Measurements from ENCODE around the gene ASTN2. TPM values are rescaled to one million over a fixed set of nuclear protein-coding genes. Genes with fewer than 3 reads are reported as not detected.
A peak's percentile ranks its signal among the peaks of the same experiment; 100 is the strongest.
"Not testable (repeated sequence)": the region's sequence is repeated elsewhere in the genome, so short reads cannot be mapped to it uniquely, and the experiment has no call there.

The ASTN2 gene
- total RNA-seq, 1 experiment from 2014 or later: 25.2 TPM

GRCh38 chr9:116692616-116693015 is 722.2 kb downstream of the ASTN2 start:
- DNase-seq (ENCODE audit: low spot score): no peak
- in situ Hi-C loops (cut with HindIII; ENCODE audit: low sequenced_read_pairs): no loop called here

DNA sequence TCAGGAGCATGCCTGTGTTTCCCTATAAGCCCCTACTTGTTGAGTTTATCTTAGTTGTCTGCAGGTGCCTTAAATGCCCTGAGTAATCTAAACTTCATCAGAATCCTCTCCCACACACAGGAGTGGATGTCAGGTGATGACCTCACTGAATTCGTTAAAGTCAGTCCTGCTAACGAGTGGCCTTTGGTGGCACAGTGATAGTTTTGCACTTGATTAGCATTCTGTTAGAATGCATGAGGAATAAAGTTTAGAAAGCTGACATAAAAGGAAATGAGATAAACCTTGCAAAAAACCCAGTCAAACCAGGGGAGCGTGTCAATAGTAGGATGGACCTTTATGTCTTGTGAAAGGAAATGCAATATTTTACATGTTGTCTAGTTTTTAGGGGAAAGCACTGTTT is 723.2 kb downstream of the ASTN2 start:
- in situ Hi-C loops (cut with HindIII; ENCODE audit: low sequenced_read_pairs): no loop called here
- no peak for DNase-seq (ENCODE audit: low spot score)

DNA sequence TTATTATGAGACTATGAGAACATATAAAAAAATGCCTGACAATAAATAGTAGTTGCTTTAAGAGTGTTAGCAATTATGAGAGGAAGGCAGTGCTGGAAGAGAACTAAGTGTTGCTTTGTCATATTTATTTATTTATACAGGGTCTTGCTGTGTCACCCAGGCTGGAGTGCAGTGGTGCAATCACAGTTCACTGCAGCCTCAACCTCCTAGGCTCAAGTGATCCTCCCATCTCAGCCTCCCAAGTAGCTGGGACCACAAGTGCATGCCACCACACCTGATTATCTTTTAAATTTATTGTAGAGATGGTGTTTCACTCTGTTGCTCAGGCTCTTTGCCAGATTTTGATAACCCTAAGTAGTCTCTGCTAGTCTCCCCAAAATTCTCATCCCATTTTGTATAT is 724.1 kb downstream of the ASTN2 start:
- DNase-seq (ENCODE audit: low spot score); in situ Hi-C loops (cut with HindIII; ENCODE audit: low sequenced_read_pairs): not testable (repeated sequence)

DNA sequence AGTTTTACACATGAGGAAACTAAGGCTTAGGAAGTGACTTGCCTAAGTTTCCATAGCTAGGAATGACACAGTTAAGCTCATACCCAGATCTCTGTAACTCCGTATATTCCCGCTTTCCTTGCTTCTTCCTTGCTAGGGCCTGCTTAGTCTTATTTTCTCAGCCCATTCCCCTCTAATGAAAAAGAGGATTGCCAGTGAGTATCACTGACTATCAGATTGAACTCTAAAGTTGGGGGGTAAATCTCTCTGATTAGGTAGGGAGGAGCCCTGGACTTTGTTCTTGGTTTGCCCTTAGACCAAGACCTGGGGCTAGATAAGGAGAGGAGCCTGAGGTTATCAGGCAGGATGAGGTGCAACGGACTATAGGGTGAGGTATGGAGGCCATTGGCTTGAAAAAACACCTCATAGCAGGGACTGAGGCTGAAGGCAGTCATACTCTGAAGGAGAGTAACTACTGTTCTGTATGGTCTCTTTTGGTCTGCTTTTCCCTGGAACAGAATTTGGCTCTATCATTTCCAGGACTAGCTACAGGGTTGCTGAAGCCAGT is 725.3 kb downstream of the ASTN2 start:
- in situ Hi-C loops (cut with HindIII; ENCODE audit: low sequenced_read_pairs): no loop called here
- DNase-seq (ENCODE audit: low spot score): no peak

DNA sequence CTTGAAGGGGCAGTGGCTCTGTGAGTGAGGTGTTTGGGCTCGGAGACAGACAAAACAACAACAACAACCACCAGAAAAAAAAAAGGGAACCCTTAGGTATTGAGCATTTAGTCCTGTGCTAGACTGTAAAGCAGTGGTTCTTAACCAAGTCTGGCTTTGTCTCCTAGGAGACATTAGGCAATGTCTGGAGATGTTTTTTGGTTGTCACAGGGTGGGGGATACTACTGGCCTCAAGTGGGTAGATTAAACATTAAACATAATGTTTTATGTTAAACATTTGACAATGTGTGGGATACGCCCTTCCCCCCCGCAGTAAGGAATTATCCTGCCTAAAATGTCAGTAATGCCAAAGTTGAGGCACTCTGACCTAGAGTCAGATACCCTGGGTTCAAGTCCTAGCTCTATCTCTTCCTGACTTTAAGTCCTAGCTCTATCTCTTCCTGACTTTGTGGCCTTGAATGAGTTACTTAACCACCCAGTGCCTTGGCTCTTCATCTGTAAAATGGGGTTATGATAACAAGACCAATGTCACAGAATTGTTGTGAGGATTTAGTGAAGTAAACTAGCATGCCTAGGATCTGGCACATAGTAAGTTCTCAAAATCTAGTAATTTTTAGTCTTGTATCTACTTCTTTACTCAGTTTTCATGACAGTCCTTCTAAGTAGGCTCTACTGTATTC is 725.9 kb downstream of the ASTN2 start:
- in situ Hi-C loops (cut with HindIII; ENCODE audit: low sequenced_read_pairs): no loop called here
- DNase-seq (ENCODE audit: low spot score): no peak

DNA sequence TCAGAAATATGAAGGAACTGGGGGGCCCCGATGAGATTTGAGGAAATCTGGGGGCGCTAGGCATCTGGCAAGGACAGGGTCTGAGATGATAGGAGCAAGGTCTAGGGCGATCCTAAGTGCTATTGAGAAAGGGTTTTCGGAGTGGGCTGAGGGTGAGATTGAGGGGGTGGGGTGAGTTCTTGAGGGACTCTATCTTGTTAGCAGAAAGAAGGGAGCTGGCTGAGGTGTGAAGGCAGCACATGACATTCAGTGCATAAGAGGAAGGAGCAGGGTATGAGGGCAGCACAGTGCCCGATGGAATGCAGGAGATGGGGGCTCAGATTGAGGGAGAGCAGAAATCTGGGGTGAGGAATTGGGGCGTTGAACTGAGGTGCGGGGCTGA is 727.1 kb downstream of the ASTN2 start:
- peak; percentile 61 for DNase-seq (ENCODE audit: low spot score)
- in situ Hi-C loops (cut with HindIII; ENCODE audit: low sequenced_read_pairs): no loop called here

DNA sequence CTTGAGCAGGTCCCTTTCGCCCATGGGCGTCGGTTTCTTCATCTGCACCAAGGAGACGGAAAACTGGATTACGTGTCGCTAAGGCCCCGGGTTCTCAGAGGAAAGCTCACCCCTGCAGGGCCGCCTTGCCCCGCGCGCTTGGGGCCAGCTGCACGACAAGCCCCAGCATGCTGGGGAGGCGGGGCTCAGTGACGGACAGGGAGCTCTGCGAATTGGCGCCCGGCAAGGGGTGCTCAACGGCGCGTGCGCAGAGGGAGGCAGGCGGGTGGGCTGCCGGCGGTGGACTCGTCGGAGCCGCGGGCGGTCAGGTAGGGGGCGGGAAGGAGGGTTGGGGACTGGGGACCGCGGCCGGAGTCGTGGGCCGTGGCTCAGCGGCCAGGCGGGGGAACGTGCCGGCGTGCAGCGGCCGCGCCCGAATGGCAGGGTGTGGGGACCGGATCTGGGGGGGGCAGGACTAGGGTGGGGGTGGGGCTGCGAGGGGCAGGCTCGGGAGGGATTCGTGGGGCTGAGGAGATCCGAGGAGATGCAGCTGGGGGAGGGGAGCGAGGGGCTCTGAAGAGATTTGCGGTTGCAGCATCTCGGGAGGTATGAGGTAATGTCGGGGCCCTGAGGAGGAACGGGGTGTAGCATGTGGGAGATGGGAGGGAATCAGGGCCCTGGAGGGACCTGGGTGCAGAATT is 727.6 kb downstream of the ASTN2 start, which contains the start of gene TRIM32:
Gene TRIM32 (plus strand): TSS at position 232 of the 680 bp plus-strand sequence. CDS start 10,438 bp downstream, outside the sequence.
- in situ Hi-C loops (cut with HindIII; ENCODE audit: low sequenced_read_pairs): no loop called here
- peak; percentile 89 for DNase-seq (ENCODE audit: low spot score)

DNA sequence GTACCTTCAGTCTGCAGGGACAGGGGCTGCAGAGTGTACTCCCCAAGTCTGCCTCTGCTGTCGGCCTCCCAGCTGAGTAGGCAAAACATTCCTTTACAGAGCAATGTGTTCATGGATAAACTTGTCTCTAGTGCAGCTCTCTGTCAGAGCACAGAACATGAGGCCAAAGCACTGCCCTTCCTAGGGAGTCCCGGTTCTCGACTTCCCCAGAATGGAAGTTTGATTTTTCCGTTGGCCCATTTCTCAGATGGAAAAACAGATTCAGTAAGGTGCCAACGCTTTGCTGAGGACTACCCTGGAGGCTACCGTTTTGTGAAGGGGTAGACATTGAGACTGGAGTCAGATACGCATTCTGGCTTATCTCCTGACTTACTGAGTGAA is 728.2 kb downstream of the ASTN2 start:
- DNase-seq (ENCODE audit: low spot score): no peak
- in situ Hi-C loops (cut with HindIII; ENCODE audit: low sequenced_read_pairs): no loop called here

- in situ Hi-C loops (cut with HindIII; ENCODE audit: low sequenced_read_pairs): no loop called here
- no peak for DNase-seq (ENCODE audit: low spot score)
These were observed 728.7 kb downstream of the ASTN2 start for GRCh38 chr9:116686135-116686534.

GRCh38 chr9:116685166-116685565 is 729.7 kb downstream of the ASTN2 start:
- in situ Hi-C loops (cut with HindIII; ENCODE audit: low sequenced_read_pairs): no loop called here

DNA sequence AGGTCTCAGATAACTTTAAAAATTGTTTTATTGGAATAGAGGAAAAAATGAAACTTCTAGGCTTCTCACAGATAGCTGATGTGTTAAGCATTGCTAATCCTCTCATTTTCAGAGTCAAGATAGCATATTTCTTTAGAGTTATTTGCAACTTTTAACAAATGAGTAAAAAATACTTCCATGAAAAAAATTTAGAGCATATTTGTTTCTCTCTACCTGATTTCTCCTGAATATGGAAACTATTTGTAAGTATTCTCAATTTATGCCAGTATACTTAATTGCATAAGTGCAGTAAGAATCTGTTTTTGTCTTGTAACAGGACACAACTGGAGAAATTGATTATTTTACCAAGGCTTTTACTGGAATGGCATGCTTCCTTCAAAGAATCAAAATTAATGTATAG is 731.3 kb downstream of the ASTN2 start:
- in situ Hi-C loops (cut with HindIII; ENCODE audit: low sequenced_read_pairs): no loop called here
- no peak for DNase-seq (ENCODE audit: low spot score)

More at GRCh38 chr9:116685166-116685565, 729.7 kb downstream of the ASTN2 start:
- no peak for DNase-seq (ENCODE audit: low spot score)

- DNase-seq (ENCODE audit: low spot score): no peak
- in situ Hi-C loops (cut with HindIII; ENCODE audit: low sequenced_read_pairs): no loop called here
These were observed 740.5 kb downstream of the ASTN2 start for GRCh38 chr9:116674210-116674980.

DNA sequence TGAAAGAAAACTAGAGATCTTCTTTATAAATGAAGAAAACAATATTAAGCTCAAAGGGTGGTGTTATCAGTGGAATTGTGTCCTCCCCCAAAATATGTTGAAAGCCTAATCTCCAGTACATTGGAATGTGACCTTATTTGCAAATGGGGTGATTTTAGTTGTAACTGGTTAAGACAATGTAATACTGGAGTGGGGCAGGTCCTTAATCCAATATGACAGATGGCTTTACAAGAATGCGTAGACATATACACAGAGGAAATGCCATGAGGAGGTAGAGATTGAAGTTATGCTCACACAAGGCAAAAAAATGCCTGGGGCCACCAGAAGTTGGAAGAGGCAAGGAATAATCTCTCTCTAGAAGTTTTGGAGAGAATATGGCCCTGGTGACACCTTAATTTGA is 741.5 kb downstream of the ASTN2 start:
- in situ Hi-C loops (cut with HindIII; ENCODE audit: low sequenced_read_pairs): no loop called here
- DNase-seq (ENCODE audit: low spot score): no peak

- in situ Hi-C loops (cut with HindIII; ENCODE audit: low sequenced_read_pairs): no loop called here
- no peak for DNase-seq (ENCODE audit: low spot score)
These were observed 743.3 kb downstream of the ASTN2 start for GRCh38 chr9:116671605-116672004.

DNA sequence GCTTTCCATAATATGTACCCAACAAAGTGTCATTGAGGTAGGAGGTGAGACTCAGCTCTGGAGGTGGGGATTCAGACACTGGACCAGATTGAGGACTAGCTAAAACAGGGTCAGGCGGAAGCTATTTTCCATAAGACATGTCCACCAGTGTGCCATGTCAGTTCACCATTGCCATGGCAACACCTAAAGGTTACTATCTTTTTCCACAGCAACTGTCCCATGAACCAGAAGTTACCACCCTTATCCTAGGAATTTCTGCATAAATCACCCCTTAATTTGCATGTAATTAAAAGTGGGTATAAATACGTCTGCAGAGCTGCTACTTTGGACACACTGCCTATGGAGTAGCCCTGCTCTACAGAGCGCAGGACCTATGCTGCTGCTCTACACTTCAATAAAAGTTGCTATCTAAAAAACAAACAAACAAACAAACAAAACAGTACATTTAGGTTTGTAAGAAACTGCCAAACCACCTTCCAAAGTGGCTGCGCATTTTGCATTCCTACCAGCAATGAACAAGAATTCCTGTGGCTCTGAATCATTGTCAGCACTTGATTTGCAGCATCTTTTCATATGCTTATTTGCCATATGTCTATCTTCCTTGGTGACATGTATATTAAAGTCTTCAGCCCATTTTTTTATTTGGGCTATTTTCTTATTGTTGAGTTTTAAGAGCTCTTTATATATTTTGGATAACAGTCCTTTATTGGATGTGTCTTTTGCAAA is 745.7 kb downstream of the ASTN2 start:
- no peak for DNase-seq (ENCODE audit: low spot score)
- in situ Hi-C loops (cut with HindIII; ENCODE audit: low sequenced_read_pairs): no loop called here

- in situ Hi-C loops (cut with HindIII; ENCODE audit: low sequenced_read_pairs): no loop called here
- no peak for DNase-seq (ENCODE audit: low spot score)
These were observed 751.3 kb downstream of the ASTN2 start for GRCh38 chr9:116663581-116663980.

- in situ Hi-C loops (cut with HindIII; ENCODE audit: low sequenced_read_pairs): no loop called here
These were observed 752.1 kb downstream of the ASTN2 start for GRCh38 chr9:116662646-116663310.

DNA sequence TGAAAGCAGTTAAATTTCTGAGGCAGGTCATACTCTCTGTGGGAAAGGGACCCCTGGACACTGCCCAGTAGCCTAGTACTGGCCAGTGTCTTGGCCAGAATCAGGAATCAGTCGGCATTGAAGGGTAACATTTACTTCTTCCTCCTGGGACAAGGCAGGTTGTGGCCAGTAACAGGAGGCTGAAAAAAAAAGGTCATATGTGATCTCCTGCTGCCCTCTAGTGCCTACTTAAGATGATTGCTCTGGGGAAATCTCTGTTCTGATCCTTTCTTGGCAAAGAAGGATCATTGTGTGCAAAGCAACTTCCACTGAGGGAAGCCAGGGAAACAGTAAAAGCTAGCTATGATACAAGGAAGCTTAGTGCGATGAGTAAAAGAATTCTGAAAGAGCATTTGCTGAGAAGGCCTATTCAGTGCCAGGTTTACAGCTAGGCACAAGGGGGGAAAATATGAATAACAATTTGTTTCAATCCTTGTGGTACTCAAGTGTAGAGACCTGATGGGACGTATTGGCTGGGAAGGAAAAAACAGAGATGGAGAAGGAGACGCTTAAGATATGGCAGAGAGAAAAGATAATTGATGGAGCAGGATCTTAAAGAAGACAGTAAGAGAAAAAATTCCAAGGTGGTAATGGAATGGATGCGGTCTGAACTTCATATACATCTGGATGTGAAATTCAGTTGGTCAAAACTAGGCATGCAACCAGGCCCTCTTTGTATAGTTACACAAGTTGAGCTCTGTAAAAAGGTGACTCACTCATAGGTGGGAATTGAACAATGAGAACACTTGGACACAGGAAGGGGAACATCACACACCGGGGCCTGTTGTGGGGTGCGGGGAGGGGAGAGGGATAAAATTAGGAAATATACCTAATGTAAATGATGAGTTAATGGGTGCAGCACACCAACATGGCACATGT is 753.6 kb downstream of the ASTN2 start:
- in situ Hi-C loops (cut with HindIII; ENCODE audit: low sequenced_read_pairs): no loop called here
- peak; percentile 89 for DNase-seq (ENCODE audit: low spot score)

More at GRCh38 chr9:116662646-116663310, 752.1 kb downstream of the ASTN2 start:
- DNase-seq (ENCODE audit: low spot score): no peak
